ENCODE measurements around the gene THSD1. TPM values are rescaled to one million over a fixed set of nuclear protein-coding genes. Genes with fewer than 3 reads are reported as not detected.

The THSD1 gene
- total RNA-seq, 1 experiment from 2014 or later = 3.3 TPM

DNA sequence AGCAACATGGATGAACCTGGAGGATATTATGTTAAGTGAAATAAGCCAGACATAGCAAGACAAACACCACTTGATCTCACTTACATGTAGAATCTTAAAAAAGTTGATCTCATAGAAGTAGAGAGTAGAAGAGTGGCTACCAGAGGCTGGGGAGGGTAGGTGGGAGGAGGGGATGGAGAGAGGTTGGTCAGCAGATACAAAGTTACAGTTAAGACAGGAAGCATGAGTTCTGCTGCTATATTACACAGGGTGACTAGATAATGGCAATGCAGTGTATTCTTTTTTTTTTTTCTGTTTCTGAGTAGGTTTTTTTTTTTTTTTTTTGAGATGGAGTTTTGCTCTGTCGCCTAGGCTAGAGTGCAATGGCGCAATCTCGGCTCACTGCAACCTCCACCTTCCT, 15.2 kb upstream of the THSD1 start:
- Histone ChIP-seq H3K4me3 (ENCODE audit: low read depth in 2 of 2, low read length in 2 of 2) (no peak overlapping the region), H3K9me3 (ENCODE audit: control insufficient read depth, insufficient read depth, low read depth, low read length) (no peaks in the 10 kb centered on the region), H3K27me3 (ENCODE audit: control insufficient read depth, insufficient read depth, low read length) (no peaks in the 10 kb centered on the region), H3K4me1 (ENCODE audit: control insufficient read depth, insufficient read depth, low read length) (no peaks in the 10 kb centered on the region), H3K27ac (ENCODE audit: low read length) (no peak overlapping the region), H3K36me3 (ENCODE audit: control insufficient read depth, insufficient read depth, low read length) (peaks cover 14% of the 10 kb centered on the region)
- in situ Hi-C loops (cut with HindIII; ENCODE audit: low pct_unique_long_range_greater_than_20kb, low sequenced_read_pairs) = no loop called here
- DNase-seq (ENCODE audit: low read depth, low spot score) (no peak), ATAC-seq (no peak)
- TF ChIP-seq CTCF (IDR thresholded peaks at IDR 0.05) (no peak), SIN3A (IDR thresholded peaks at IDR 0.05; ENCODE audit: borderline replicate concordance, insufficient read depth, low read depth, low read length) (no peak), POLR2AphosphoS5 (IDR thresholded peaks at IDR 0.05; ENCODE audit: low read depth, low read length) (no peak), TCF7L2 (IDR thresholded peaks at IDR 0.05; ENCODE audit: low read depth, low read length) (no peak)
- TF ChIP-seq, protein P1, sequence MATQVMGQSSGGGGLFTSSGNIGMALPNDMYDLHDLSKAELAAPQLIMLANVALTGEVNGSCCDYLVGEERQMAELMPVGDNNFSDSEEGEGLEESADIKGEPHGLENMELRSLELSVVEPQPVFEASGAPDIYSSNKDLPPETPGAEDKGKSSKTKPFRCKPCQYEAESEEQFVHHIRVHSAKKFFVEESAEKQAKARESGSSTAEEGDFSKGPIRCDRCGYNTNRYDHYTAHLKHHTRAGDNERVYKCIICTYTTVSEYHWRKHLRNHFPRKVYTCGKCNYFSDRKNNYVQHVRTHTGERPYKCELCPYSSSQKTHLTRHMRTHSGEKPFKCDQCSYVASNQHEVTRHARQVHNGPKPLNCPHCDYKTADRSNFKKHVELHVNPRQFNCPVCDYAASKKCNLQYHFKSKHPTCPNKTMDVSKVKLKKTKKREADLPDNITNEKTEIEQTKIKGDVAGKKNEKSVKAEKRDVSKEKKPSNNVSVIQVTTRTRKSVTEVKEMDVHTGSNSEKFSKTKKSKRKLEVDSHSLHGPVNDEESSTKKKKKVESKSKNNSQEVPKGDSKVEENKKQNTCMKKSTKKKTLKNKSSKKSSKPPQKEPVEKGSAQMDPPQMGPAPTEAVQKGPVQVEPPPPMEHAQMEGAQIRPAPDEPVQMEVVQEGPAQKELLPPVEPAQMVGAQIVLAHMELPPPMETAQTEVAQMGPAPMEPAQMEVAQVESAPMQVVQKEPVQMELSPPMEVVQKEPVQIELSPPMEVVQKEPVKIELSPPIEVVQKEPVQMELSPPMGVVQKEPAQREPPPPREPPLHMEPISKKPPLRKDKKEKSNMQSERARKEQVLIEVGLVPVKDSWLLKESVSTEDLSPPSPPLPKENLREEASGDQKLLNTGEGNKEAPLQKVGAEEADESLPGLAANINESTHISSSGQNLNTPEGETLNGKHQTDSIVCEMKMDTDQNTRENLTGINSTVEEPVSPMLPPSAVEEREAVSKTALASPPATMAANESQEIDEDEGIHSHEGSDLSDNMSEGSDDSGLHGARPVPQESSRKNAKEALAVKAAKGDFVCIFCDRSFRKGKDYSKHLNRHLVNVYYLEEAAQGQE (IDR thresholded peaks at IDR 0.05; ENCODE audit: insufficient read depth in 1 of 2, low read depth in 2 of 2, low read length in 1 of 2) = no peak
- no TSS peak for BruUV-seq (replicated peaks)
- intact Hi-C loops (cut with micrococcal nuclease; ENCODE audit: unreplicated experiment) = no loop called here
- CTCF ChIA-PET = no interaction called here
- POLR2A ChIA-PET = no interaction called here

- no peaks in the 10 kb centered on the region for H3K27me3 ChIP-seq (ENCODE audit: control insufficient read depth, insufficient read depth, low read length)
- CTCF ChIA-PET = no interaction called here
- intact Hi-C loops (cut with micrococcal nuclease; ENCODE audit: unreplicated experiment) = no loop called here
- H3K9me3 ChIP-seq (ENCODE audit: control insufficient read depth, insufficient read depth, low read depth, low read length) = no peaks in the 10 kb centered on the region
- H3K36me3 ChIP-seq (ENCODE audit: control insufficient read depth, insufficient read depth, low read length) = peaks cover 10% of the 10 kb centered on the region; the same call in 1 of the 2 replicates
- POLR2A ChIA-PET = no interaction called here
- TF ChIP-seq CTCF (IDR thresholded peaks at IDR 0.05) (no peak), TCF7L2 (IDR thresholded peaks at IDR 0.05; ENCODE audit: low read depth, low read length) (no peak), SIN3A (IDR thresholded peaks at IDR 0.05; ENCODE audit: borderline replicate concordance, insufficient read depth, low read depth, low read length) (no peak), POLR2AphosphoS5 (IDR thresholded peaks at IDR 0.05; ENCODE audit: low read depth, low read length) (no peak)
- TF ChIP-seq, protein P1 (IDR thresholded peaks at IDR 0.05; ENCODE audit: insufficient read depth in 1 of 2, low read depth in 2 of 2, low read length in 1 of 2) = no peak
- H3K4me3 ChIP-seq (ENCODE audit: low read depth in 2 of 2, low read length in 2 of 2) = no peak overlapping the region
- no peak for ATAC-seq
- in situ Hi-C loops (cut with HindIII; ENCODE audit: low pct_unique_long_range_greater_than_20kb, low sequenced_read_pairs) = no loop called here
- no TSS peak for BruUV-seq (replicated peaks)
- H3K27ac ChIP-seq (ENCODE audit: low read length) = no peak overlapping the region
- H3K4me1 ChIP-seq (ENCODE audit: control insufficient read depth, insufficient read depth, low read length) = no peaks in the 10 kb centered on the region
- DNase-seq (ENCODE audit: low read depth, low spot score) = no peak
Observed at GRCh38 chr13:52419080-52419479, 13.1 kb upstream of the THSD1 start.
